Endothelial cell of umbilical vein (primary cell): ENCODE results near the gene IQCC. TPM values are rescaled to one million over a fixed set of nuclear protein-coding genes. Genes with fewer than 3 reads are reported as not detected.

ENCODE experiments used
- BruUV-seq: library from RNA; stranded (reverse); fragments of 400-500 nt; replicated peaks from 2 replicates; lab custom pipeline; 2021; lab: Mats Ljungman, UMichigan
- CTCF ChIA-PET: fragments of 300-600, 350-600 bp; sonication (Branson Sonifier 250); formaldehyde crosslinking; loops from one replicate; lab custom pipeline; 2021; ENCODE audit warnings: antibody characterized with exemption, inconsistent platforms; lab: Charles Lee
- POLR2A ChIA-PET: fragments of 300-600, 350-600 bp; sonication (Branson Sonifier 250); formaldehyde crosslinking; loops from one replicate; lab custom pipeline; 2021; ENCODE audit warnings: antibody characterized with exemption, inconsistent platforms; lab: Charles Lee
- DNase-seq: peaks from one replicate; pipeline ENCODE4 v3.0.0-alpha.2; 2011; ENCODE audit warnings: low read depth, low spot score
- FAIRE-seq: peaks from 2 replicates; lab custom pipeline; 2011; peaks lifted over from hg19 to GRCh38; lab: Jason Lieb, UNC
- H2AFZ ChIP-seq: 2 replicates; pipeline ENCODE4 v1.6.0; 2012; ENCODE audit warnings: low read depth, low read length, control low read depth, inconsistent platforms
- H3K27ac ChIP-seq: 2 replicates; pipeline ENCODE4 v1.5.1; 2011; ENCODE audit warnings: low read depth, mild to moderate bottlenecking, control low read depth, low read length, moderate library complexity; ENCODE audit not compliant: insufficient read depth
- H3K27me3 ChIP-seq, 2 experiments: 2 replicates each; pipeline versions ENCODE4 v1.6.0 to v1.6.1; 2011; ENCODE audit warnings: low read length in 2 of 2, mixed read lengths in 1 of 2; ENCODE audit not compliant: control insufficient read depth in 2 of 2, insufficient read depth in 2 of 2
- H3K36me3 ChIP-seq, 2 experiments: 2 replicates in 1 of 2; 3 replicates in 1 of 2; pipeline ENCODE4 v1.5.1; 2011; ENCODE audit warnings: low read length in 2 of 2, mild to moderate bottlenecking in 1 of 2, moderate library complexity in 1 of 2; ENCODE audit not compliant: control insufficient read depth in 2 of 2, insufficient read depth in 2 of 2; ENCODE audit errors: extremely low read depth in 1 of 2
- H3K4me1 ChIP-seq: 3 replicates; pipeline ENCODE4 v1.5.1; 2011; ENCODE audit warnings: mild to moderate bottlenecking, low read length; ENCODE audit not compliant: control insufficient read depth, insufficient read depth; ENCODE audit errors: extremely low read depth
- H3K4me2 ChIP-seq: 2 replicates; pipeline ENCODE4 v1.6.1; 2011; ENCODE audit warnings: low read length, control low read depth, mixed read lengths; ENCODE audit not compliant: insufficient read depth
- H3K4me3 ChIP-seq, 3 experiments: fragments of 200-600 bp in 1 of 3; sonication (generic), shearing (Covaris generic) in 1 of 3; replicated peaks in 1 of 3; 2 replicates each; pipeline ENCODE4 v1.5.1; 2011 to 2016; ENCODE audit warnings: control low read depth in 3 of 3, low read length in 3 of 3, mild to moderate bottlenecking in 2 of 3, inconsistent platforms in 1 of 3, low read depth in 1 of 3, moderate library complexity in 1 of 3; ENCODE audit not compliant: insufficient read depth in 1 of 3
- H3K79me2 ChIP-seq: 2 replicates; pipeline ENCODE4 v1.6.0; 2012; ENCODE audit warnings: low read length, inconsistent platforms; ENCODE audit not compliant: control insufficient read depth, insufficient read depth
- H3K9ac ChIP-seq: replicated peaks from 2 replicates; pipeline ENCODE3; 2011; ENCODE audit warnings: low read length, control low read depth; ENCODE audit not compliant: insufficient read depth; ENCODE audit errors: extremely low read depth
- H3K9me1 ChIP-seq: replicated peaks from 3 replicates; pipeline ENCODE4 v1.6.0; 2011; ENCODE audit warnings: mild to moderate bottlenecking, low read length; ENCODE audit not compliant: control insufficient read depth, insufficient read depth; ENCODE audit errors: extremely low read depth
- H3K9me3 ChIP-seq: replicated peaks from 2 replicates; pipeline ENCODE4 v1.5.1; 2012; ENCODE audit warnings: low read length, inconsistent platforms; ENCODE audit not compliant: control insufficient read depth, insufficient read depth
- H4K20me1 ChIP-seq: replicated peaks from 2 replicates; pipeline ENCODE3; 2011; ENCODE audit warnings: mild to moderate bottlenecking, low read length; ENCODE audit not compliant: control insufficient read depth, insufficient read depth; ENCODE audit errors: extremely low read depth
- CTCF ChIP-seq, 2 donors: IDR thresholded peaks; 1 replicate in 1 of 2; 2 replicates in 1 of 2; pipeline ENCODE4 v1.5.1; 2011; ENCODE audit warnings: low read length in 2 of 2, mild to moderate bottlenecking in 2 of 2, moderate library complexity in 2 of 2, control low read depth in 1 of 2, inconsistent platforms in 1 of 2, low read depth in 1 of 2; ENCODE audit not compliant: insufficient read depth in 1 of 2; ENCODE audit errors: extremely low read depth in 1 of 2
- EZH2 ChIP-seq: IDR thresholded peaks from 2 replicates; pipeline ENCODE4 v1.6.1; 2012; ENCODE audit warnings: borderline replicate concordance, low read depth, mild to moderate bottlenecking, moderate library complexity, low read length, inconsistent platforms; ENCODE audit not compliant: severe bottlenecking
- FOS ChIP-seq: IDR thresholded peaks from 2 replicates; pipeline ENCODE4 v1.6.1; 2011; ENCODE audit warnings: mild to moderate bottlenecking, low read length, moderate library complexity, borderline replicate concordance; ENCODE audit not compliant: insufficient read depth
- GATA2 ChIP-seq: IDR thresholded peaks from 2 replicates; pipeline ENCODE4 v1.7.0; 2011; ENCODE audit warnings: low read depth, mild to moderate bottlenecking, moderate library complexity, mixed read lengths, low read length; ENCODE audit not compliant: insufficient read length, insufficient read depth
- MAX ChIP-seq: IDR thresholded peaks from 2 replicates; pipeline ENCODE4 v1.6.1; 2011; ENCODE audit not compliant: insufficient read depth, insufficient read length
- POLR2AphosphoS5 ChIP-seq: IDR thresholded peaks from 2 replicates; pipeline ENCODE4 v1.6.1; 2012; ENCODE audit warnings: low read depth, mild to moderate bottlenecking, control low read depth, low read length, moderate library complexity; ENCODE audit not compliant: insufficient read depth
- dilution Hi-C: fragments of 300-500 bp; cut with MboI; formaldehyde crosslinking; loops from one replicate; pipeline ENCODE4 v1.15.0; 2019; ENCODE audit warnings: low sequenced_read_pairs; ENCODE audit not compliant: extremely low pct_ligation_motif_present
- intact Hi-C: fragments of 100-400 bp; cut with micrococcal nuclease; formaldehyde crosslinking; loops from one replicate; pipeline ENCODE4 v1.10.0; 2022
- polyA plus RNA-seq, 4 experiments: library from polyadenylated mRNA; depleted of rRNA in 3 of 4; stranded (reverse) in 3 of 4; unstranded in 1 of 4; fragments of >200 nt; gene quantifications; 2 replicates each; pipeline versions ENCODE4 v1.2.1 to v1.2.3, GENCODE V29; 2011 to 2012; ENCODE audit warnings: missing spikeins in 1 of 4
- total RNA-seq: library from RNA; stranded (reverse); gene quantifications from 2 replicates; pipeline ENCODE4 v1.2.3, GENCODE V29; 2021

Gene IQCC
- total and polyA plus RNA-seq, 2 donors (not counting 3 experiments of a cell fraction or from before 2014, with no cell fraction given), result 1.1 to 1.8 TPM

- Histone ChIP-seq H3K9me1 (no peaks in the 10 kb centered on the region), H3K9ac (no peak overlapping the region), H3K27me3 (no peaks in the 10 kb centered on the region), H4K20me1 (no peaks in the 10 kb centered on the region), H3K9me3 (no peaks in the 10 kb centered on the region), H3K79me2 (no peaks in the 10 kb centered on the region), H3K27ac (no peak overlapping the region), H2AFZ (no peak overlapping the region), H3K4me2 (no peak overlapping the region), H3K4me3 (no peak overlapping the region), H3K4me1 (peaks cover 12% of the 10 kb centered on the region), H3K36me3 (peaks cover 17 to 32% of the 10 kb centered on the region in 2 experiments)
- dilution Hi-C loops, result no loop called here
- TF ChIP-seq EZH2, result no peak
- no peak for TF ChIP-seq CTCF (IDR thresholded peaks at IDR 0.05; ENCODE audit: extremely low read depth in 1 of 2, insufficient read depth in 1 of 2, low read depth in 1 of 2, low read length in 2 of 2)
- peak; percentile 32 for TF ChIP-seq POLR2AphosphoS5
- no peak for TF ChIP-seq MAX
- TF ChIP-seq GATA2, result no peak
- TF ChIP-seq FOS, result no peak
- intact Hi-C loops, result no loop called here
- CTCF ChIA-PET, result interaction anchor here (0.9 kb wide), 1 partner anchor 9 kb away, joined by 3 read pairs; no protein-coding TSS in a partner anchor
- no TSS peak for BruUV-seq
- POLR2A ChIA-PET, result no interaction called here
- FAIRE-seq, result no peak
- no peak for DNase-seq
Measured at GRCh38 chr1:32198237-32199042, 7.0 kb upstream of the IQCC start.
